Measurements from ENCODE around the gene MYOD1.

DNA sequence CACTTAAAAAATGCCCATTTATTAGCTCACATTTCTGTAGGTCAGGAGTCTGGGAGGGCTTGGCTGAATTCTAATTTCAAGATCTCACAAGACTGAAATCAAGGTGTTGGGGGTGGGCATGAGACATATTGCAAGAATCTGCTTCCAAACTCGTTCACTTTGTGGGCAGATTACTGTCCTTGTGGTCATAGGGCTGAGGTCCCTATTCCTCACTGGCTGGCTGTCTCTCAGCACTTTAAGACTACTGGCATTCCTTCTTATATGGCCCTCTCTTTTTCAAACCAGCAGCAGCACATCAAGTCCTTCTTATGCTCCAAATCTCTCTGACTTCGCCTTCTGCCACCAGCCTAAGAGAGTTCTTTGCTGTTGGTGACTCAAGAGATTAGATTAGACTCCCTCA, 27.8 kb upstream of the MYOD1 start:
- TF ChIP-seq CBX3 (IDR thresholded peaks at IDR 0.05; ENCODE audit: low read depth) (no peak), EZH2 (IDR thresholded peaks at IDR 0.05) (no peak), RAD21 (IDR thresholded peaks at IDR 0.05; ENCODE audit: low read depth) (no peak), YY1 (IDR thresholded peaks at IDR 0.05; ENCODE audit: extremely low read depth, insufficient replicate concordance, low read depth, low read length) (no peak), FOSL1 (IDR thresholded peaks at IDR 0.05; ENCODE audit: low read depth) (no peak), ZNF274 (IDR thresholded peaks at IDR 0.05; ENCODE audit: low read depth, low read length) (no peak), POLR2A (IDR thresholded peaks at IDR 0.05; ENCODE audit: borderline replicate concordance, extremely low read depth, insufficient read depth, insufficient read length) (no peak)
- TF ChIP-seq, protein P1, sequence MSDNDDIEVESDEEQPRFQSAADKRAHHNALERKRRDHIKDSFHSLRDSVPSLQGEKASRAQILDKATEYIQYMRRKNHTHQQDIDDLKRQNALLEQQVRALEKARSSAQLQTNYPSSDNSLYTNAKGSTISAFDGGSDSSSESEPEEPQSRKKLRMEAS (IDR thresholded peaks at IDR 0.05) = no peak
- TF ChIP-seq, protein P2, sequence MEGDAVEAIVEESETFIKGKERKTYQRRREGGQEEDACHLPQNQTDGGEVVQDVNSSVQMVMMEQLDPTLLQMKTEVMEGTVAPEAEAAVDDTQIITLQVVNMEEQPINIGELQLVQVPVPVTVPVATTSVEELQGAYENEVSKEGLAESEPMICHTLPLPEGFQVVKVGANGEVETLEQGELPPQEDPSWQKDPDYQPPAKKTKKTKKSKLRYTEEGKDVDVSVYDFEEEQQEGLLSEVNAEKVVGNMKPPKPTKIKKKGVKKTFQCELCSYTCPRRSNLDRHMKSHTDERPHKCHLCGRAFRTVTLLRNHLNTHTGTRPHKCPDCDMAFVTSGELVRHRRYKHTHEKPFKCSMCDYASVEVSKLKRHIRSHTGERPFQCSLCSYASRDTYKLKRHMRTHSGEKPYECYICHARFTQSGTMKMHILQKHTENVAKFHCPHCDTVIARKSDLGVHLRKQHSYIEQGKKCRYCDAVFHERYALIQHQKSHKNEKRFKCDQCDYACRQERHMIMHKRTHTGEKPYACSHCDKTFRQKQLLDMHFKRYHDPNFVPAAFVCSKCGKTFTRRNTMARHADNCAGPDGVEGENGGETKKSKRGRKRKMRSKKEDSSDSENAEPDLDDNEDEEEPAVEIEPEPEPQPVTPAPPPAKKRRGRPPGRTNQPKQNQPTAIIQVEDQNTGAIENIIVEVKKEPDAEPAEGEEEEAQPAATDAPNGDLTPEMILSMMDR (IDR thresholded peaks at IDR 0.05 in 2 of 3, conservative IDR thresholded peaks at IDR 0.05 in 1 of 3; ENCODE audit: borderline replicate concordance in 1 of 3, insufficient read depth in 1 of 3, low read depth in 2 of 3, low read length in 2 of 3) = no peak
- TF ChIP-seq, protein P3, sequence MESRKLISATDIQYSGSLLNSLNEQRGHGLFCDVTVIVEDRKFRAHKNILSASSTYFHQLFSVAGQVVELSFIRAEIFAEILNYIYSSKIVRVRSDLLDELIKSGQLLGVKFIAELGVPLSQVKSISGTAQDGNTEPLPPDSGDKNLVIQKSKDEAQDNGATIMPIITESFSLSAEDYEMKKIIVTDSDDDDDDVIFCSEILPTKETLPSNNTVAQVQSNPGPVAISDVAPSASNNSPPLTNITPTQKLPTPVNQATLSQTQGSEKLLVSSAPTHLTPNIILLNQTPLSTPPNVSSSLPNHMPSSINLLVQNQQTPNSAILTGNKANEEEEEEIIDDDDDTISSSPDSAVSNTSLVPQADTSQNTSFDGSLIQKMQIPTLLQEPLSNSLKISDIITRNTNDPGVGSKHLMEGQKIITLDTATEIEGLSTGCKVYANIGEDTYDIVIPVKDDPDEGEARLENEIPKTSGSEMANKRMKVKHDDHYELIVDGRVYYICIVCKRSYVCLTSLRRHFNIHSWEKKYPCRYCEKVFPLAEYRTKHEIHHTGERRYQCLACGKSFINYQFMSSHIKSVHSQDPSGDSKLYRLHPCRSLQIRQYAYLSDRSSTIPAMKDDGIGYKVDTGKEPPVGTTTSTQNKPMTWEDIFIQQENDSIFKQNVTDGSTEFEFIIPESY (IDR thresholded peaks at IDR 0.05; ENCODE audit: extremely low read depth, insufficient replicate concordance, low read length) = no peak
- TF ChIP-seq, protein P4, sequence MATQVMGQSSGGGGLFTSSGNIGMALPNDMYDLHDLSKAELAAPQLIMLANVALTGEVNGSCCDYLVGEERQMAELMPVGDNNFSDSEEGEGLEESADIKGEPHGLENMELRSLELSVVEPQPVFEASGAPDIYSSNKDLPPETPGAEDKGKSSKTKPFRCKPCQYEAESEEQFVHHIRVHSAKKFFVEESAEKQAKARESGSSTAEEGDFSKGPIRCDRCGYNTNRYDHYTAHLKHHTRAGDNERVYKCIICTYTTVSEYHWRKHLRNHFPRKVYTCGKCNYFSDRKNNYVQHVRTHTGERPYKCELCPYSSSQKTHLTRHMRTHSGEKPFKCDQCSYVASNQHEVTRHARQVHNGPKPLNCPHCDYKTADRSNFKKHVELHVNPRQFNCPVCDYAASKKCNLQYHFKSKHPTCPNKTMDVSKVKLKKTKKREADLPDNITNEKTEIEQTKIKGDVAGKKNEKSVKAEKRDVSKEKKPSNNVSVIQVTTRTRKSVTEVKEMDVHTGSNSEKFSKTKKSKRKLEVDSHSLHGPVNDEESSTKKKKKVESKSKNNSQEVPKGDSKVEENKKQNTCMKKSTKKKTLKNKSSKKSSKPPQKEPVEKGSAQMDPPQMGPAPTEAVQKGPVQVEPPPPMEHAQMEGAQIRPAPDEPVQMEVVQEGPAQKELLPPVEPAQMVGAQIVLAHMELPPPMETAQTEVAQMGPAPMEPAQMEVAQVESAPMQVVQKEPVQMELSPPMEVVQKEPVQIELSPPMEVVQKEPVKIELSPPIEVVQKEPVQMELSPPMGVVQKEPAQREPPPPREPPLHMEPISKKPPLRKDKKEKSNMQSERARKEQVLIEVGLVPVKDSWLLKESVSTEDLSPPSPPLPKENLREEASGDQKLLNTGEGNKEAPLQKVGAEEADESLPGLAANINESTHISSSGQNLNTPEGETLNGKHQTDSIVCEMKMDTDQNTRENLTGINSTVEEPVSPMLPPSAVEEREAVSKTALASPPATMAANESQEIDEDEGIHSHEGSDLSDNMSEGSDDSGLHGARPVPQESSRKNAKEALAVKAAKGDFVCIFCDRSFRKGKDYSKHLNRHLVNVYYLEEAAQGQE (IDR thresholded peaks at IDR 0.05; ENCODE audit: low read depth) = no peak
